ENCODE measurements around the gene POTEF.
"Not testable (repeated sequence)": the region's sequence is repeated elsewhere in the genome, so short reads cannot be mapped to it uniquely, and the experiment has no call there.

POTEF gene

DNA sequence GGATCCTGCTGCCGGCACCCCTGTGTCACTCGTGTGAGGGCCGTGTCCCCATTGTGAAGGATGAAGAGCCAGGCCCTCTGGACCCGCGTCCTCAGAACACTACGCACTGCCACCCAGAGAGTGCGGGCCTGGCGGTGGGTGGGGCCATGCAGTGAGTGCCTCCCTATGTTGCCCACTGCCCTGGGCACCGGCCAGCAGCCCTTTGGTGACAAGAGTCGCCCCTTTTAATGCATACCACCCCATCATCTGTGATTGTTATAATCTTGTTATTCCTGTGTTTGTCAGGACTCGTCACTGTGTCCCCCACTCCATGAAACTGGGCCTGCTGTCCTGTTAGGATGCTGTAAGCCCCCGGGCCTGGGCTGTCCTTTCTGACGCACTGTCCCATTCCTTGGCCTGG lies 9.3 kb upstream of the POTEF start:
- H3K4me1 ChIP-seq (ENCODE audit: insufficient read depth, low read length); DNase-seq; H4K20me1 ChIP-seq (ENCODE audit: insufficient read depth, low read length); H3K36me3 ChIP-seq (ENCODE audit: insufficient read depth, low read length); H3K9ac ChIP-seq (ENCODE audit: low read depth, low read length); H3K27me3 ChIP-seq (ENCODE audit: insufficient read depth, low read length, poor library complexity); H2AFZ ChIP-seq (ENCODE audit: low read depth, low read length); H3K4me2 ChIP-seq (ENCODE audit: insufficient read depth, low read length); H3K9me3 ChIP-seq (ENCODE audit: insufficient read depth, low read length, severe bottlenecking); H3K4me3 ChIP-seq (ENCODE audit: low read depth in 1 of 2, low read length in 2 of 2); ATAC-seq (ENCODE audit: insufficient read depth, low read depth); H3K27ac ChIP-seq (ENCODE audit: low read length); H3K79me2 ChIP-seq (ENCODE audit: insufficient read depth, low read length): not testable (repeated sequence)

DNA sequence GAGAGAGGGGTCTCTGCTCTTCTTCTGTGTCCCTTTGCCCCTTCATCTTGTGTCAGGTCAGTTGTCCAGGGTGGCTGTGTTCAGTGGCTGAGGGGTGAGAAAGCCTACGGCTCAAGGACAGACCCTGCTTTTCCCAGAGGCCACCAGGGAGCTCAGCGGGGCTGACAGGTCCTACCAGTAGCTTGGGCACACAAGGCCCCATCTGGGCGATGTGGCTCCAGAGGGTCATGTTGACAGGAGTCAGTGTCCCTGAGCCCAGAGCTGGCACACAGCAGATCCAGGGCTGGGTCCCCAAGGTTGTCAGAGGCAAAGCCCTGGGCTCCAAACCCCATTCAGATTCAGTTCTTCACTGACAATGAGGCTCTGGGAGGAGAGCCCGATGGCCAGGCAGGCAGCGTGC lies 8.1 kb upstream of the POTEF start:
- not testable (repeated sequence) for H4K20me1 ChIP-seq (ENCODE audit: insufficient read depth, low read length); ATAC-seq (ENCODE audit: insufficient read depth, low read depth); H3K4me1 ChIP-seq (ENCODE audit: insufficient read depth, low read length); H3K36me3 ChIP-seq (ENCODE audit: insufficient read depth, low read length); H3K4me3 ChIP-seq (ENCODE audit: low read depth in 1 of 2, low read length in 2 of 2); H3K9ac ChIP-seq (ENCODE audit: low read depth, low read length); H3K27ac ChIP-seq (ENCODE audit: low read length); H3K4me2 ChIP-seq (ENCODE audit: insufficient read depth, low read length); H3K27me3 ChIP-seq (ENCODE audit: insufficient read depth, low read length, poor library complexity); H3K9me3 ChIP-seq (ENCODE audit: insufficient read depth, low read length, severe bottlenecking); H2AFZ ChIP-seq (ENCODE audit: low read depth, low read length); H3K79me2 ChIP-seq (ENCODE audit: insufficient read depth, low read length); DNase-seq

DNA sequence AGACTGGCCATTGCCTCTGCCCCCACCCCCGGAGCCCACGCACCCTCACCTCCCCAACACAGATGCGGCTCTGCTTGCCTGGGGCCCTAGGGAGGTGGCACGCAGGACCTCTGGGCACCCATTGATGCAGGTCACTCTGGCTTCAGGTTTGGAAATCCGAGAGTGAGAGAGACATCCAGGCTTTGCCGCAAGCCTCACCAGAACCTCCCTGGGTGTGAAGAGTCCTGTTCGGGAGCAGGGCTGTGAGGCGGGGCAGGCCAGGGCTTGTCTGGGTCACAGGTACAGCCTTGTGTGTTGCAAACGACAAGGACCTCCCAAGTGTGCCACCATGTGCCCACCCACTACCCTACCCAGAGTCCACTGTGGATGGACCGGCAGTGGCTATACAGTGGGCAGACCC lies 7.5 kb upstream of the POTEF start:
- H3K27me3 ChIP-seq (ENCODE audit: insufficient read depth, low read length, poor library complexity); H3K4me3 ChIP-seq (ENCODE audit: low read depth in 1 of 2, low read length in 2 of 2); H4K20me1 ChIP-seq (ENCODE audit: insufficient read depth, low read length); DNase-seq; H3K4me2 ChIP-seq (ENCODE audit: insufficient read depth, low read length); H3K27ac ChIP-seq (ENCODE audit: low read length); H3K79me2 ChIP-seq (ENCODE audit: insufficient read depth, low read length); H3K9me3 ChIP-seq (ENCODE audit: insufficient read depth, low read length, severe bottlenecking); H3K4me1 ChIP-seq (ENCODE audit: insufficient read depth, low read length); H3K9ac ChIP-seq (ENCODE audit: low read depth, low read length); ATAC-seq (ENCODE audit: insufficient read depth, low read depth); H3K36me3 ChIP-seq (ENCODE audit: insufficient read depth, low read length); H2AFZ ChIP-seq (ENCODE audit: low read depth, low read length): not testable (repeated sequence)

DNA sequence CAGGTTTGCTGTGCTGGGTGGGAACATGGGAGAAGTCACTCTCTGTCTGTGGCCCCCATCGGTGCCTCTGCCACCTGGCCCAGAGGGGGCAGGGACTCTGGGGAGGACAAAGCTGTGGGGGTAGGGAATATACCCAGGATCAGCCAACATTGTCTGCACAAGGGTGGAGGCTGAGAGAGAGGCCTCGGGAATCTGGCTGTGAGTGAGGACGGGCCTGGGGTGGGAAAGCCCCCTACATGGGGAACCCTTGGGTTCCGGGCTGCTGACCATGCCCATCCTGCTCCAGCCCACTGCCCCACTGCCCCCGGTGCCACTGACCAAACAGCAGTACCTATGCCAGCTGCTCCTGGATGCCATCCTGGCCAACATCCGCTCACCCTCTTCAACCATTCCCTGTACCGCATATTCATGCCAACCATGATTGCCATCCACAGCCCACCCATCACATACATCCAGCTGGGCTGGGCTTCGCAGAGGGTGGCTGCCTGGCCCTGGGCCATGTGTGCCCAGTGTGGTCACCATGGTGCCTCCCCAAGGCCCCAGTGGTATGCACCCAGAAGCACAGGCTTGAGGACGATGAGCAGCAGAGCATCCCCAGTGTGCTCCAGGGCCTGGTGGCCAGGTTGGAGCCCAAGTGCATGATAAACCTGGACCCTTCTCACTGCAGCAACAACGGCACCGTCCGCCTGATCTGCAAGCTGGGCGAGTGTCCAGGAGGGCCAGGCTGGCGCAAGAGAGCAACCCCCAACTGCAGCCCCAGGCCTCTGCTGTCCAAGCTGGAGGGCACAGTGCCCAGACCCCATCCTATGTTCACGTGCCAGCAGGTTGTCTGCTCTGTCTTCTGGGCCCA lies 6.9 kb upstream of the POTEF start:
- Histone ChIP-seq H2AFZ (ENCODE audit: low read depth, low read length) (no peak overlapping the region), H3K27ac (ENCODE audit: low read length) (no peak overlapping the region), H3K9me3 (ENCODE audit: insufficient read depth, low read length, severe bottlenecking) (no peaks in the 10 kb centered on the region), H3K4me2 (ENCODE audit: insufficient read depth, low read length) (no peak overlapping the region), H3K4me1 (ENCODE audit: insufficient read depth, low read length) (no peaks in the 10 kb centered on the region), H3K79me2 (ENCODE audit: insufficient read depth, low read length) (no peaks in the 10 kb centered on the region), H3K9ac (ENCODE audit: low read depth, low read length) (no peak overlapping the region), H4K20me1 (ENCODE audit: insufficient read depth, low read length) (no peaks in the 10 kb centered on the region), H3K27me3 (ENCODE audit: insufficient read depth, low read length, poor library complexity) (no peaks in the 10 kb centered on the region), H3K36me3 (ENCODE audit: insufficient read depth, low read length) (no peaks in the 10 kb centered on the region), H3K4me3 (ENCODE audit: low read depth in 1 of 2, low read length in 2 of 2) (no peak overlapping the region)
- DNase-seq (no peak), ATAC-seq (ENCODE audit: insufficient read depth, low read depth) (no peak)
- TF ChIP-seq, protein P1, sequence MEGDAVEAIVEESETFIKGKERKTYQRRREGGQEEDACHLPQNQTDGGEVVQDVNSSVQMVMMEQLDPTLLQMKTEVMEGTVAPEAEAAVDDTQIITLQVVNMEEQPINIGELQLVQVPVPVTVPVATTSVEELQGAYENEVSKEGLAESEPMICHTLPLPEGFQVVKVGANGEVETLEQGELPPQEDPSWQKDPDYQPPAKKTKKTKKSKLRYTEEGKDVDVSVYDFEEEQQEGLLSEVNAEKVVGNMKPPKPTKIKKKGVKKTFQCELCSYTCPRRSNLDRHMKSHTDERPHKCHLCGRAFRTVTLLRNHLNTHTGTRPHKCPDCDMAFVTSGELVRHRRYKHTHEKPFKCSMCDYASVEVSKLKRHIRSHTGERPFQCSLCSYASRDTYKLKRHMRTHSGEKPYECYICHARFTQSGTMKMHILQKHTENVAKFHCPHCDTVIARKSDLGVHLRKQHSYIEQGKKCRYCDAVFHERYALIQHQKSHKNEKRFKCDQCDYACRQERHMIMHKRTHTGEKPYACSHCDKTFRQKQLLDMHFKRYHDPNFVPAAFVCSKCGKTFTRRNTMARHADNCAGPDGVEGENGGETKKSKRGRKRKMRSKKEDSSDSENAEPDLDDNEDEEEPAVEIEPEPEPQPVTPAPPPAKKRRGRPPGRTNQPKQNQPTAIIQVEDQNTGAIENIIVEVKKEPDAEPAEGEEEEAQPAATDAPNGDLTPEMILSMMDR (IDR thresholded peaks at IDR 0.05; ENCODE audit: borderline replicate concordance, extremely low read depth, low read length, poor library complexity, severe bottlenecking): no peak
- TF ChIP-seq EZH2 (IDR thresholded peaks at IDR 0.05; ENCODE audit: borderline replicate concordance, low read depth, low read length, severe bottlenecking): no peak

DNA sequence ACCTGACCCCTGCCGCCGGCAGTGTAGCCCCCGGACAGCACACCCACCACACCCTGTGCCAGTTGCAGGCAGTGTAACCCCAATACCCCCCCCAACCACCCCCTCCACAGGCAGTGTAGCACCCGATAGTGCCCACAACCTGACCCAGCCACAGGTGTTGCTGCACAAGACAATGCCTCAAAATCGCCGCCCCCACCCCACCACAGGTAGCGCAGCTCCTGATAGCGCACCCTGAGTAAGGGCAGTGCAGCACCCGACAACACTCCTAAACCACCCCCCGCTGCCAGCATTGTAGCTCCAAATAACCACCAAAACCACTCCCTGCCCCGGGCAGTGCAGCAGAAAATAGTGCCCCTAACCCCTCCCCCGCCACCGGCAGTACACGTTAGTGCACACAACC lies 558 bp downstream of the POTEF start:
- H3K9ac ChIP-seq (ENCODE audit: low read depth, low read length); H3K27me3 ChIP-seq (ENCODE audit: insufficient read depth, low read length, poor library complexity); H2AFZ ChIP-seq (ENCODE audit: low read depth, low read length); H3K4me3 ChIP-seq (ENCODE audit: low read depth in 1 of 2, low read length in 2 of 2); ATAC-seq (ENCODE audit: insufficient read depth, low read depth); DNase-seq; H3K4me1 ChIP-seq (ENCODE audit: insufficient read depth, low read length); H3K27ac ChIP-seq (ENCODE audit: low read length); H3K36me3 ChIP-seq (ENCODE audit: insufficient read depth, low read length); H3K79me2 ChIP-seq (ENCODE audit: insufficient read depth, low read length); H3K9me3 ChIP-seq (ENCODE audit: insufficient read depth, low read length, severe bottlenecking); H3K4me2 ChIP-seq (ENCODE audit: insufficient read depth, low read length); H4K20me1 ChIP-seq (ENCODE audit: insufficient read depth, low read length): not testable (repeated sequence)

DNA sequence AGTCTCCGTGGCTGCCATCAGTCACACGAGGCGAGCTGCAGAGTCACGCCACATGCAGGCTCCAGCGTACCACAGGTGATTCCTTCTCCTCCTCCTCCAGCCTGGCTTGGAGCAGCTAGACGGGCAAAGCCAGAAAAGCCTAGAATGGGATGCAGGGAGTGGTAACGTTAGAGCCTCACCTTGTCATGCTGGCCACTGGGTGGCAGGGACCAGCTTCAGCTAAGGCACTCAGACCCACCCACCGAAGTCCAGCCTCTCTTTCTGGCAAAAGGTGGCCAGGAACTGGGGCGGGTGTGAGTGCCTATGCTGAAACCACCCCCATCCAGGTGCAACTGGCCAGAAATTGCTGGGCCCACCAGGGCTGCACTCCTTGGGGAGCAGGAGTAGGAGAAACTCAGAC lies 1.3 kb downstream of the POTEF start:
- not testable (repeated sequence) for H3K9ac ChIP-seq (ENCODE audit: low read depth, low read length); H3K4me1 ChIP-seq (ENCODE audit: insufficient read depth, low read length); H3K79me2 ChIP-seq (ENCODE audit: insufficient read depth, low read length); H2AFZ ChIP-seq (ENCODE audit: low read depth, low read length); DNase-seq; H3K27me3 ChIP-seq (ENCODE audit: insufficient read depth, low read length, poor library complexity); H4K20me1 ChIP-seq (ENCODE audit: insufficient read depth, low read length); H3K9me3 ChIP-seq (ENCODE audit: insufficient read depth, low read length, severe bottlenecking); H3K4me3 ChIP-seq (ENCODE audit: low read depth in 1 of 2, low read length in 2 of 2); H3K4me2 ChIP-seq (ENCODE audit: insufficient read depth, low read length); H3K36me3 ChIP-seq (ENCODE audit: insufficient read depth, low read length); H3K27ac ChIP-seq (ENCODE audit: low read length); ATAC-seq (ENCODE audit: insufficient read depth, low read depth)

DNA sequence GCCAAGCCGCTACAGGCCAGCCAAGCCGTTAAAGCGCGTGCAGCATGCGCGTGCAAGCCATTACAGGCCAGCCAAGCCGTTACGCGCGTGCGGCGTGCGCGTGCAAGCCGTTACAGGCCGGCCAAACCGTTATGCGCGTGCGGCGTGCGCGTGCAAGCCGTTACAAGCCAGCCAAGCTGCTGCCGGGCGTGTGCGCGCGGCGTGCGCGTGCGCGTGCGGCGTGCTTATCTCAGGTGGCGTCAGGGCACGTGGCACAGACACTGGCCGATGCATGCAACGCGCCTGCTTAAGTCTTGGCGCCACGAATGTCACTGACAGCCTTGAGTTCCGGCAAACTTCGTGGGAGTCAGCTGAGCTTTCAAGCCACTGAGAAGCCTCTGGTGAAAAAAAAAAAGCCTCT lies 8.1 kb downstream of the POTEF start:
- not testable (repeated sequence) for H3K27me3 ChIP-seq (ENCODE audit: insufficient read depth, low read length, poor library complexity); H3K9ac ChIP-seq (ENCODE audit: low read depth, low read length); H4K20me1 ChIP-seq (ENCODE audit: insufficient read depth, low read length); ATAC-seq (ENCODE audit: insufficient read depth, low read depth); H2AFZ ChIP-seq (ENCODE audit: low read depth, low read length); H3K36me3 ChIP-seq (ENCODE audit: insufficient read depth, low read length); DNase-seq; H3K4me1 ChIP-seq (ENCODE audit: insufficient read depth, low read length); H3K4me3 ChIP-seq (ENCODE audit: low read depth in 1 of 2, low read length in 2 of 2); H3K27ac ChIP-seq (ENCODE audit: low read length); H3K9me3 ChIP-seq (ENCODE audit: insufficient read depth, low read length, severe bottlenecking); H3K4me2 ChIP-seq (ENCODE audit: insufficient read depth, low read length); H3K79me2 ChIP-seq (ENCODE audit: insufficient read depth, low read length)

Measured in DND-41 (cell line).